ENCODE results near the gene AP4B1. TPM values are rescaled to one million over a fixed set of nuclear protein-coding genes. Genes with fewer than 3 reads are reported as not detected.

Gene AP4B1
- polyA plus RNA-seq, 2 of the 4 experiments (the other 2 are of a cell fraction) = 9.2 to 11.9 TPM

DNA sequence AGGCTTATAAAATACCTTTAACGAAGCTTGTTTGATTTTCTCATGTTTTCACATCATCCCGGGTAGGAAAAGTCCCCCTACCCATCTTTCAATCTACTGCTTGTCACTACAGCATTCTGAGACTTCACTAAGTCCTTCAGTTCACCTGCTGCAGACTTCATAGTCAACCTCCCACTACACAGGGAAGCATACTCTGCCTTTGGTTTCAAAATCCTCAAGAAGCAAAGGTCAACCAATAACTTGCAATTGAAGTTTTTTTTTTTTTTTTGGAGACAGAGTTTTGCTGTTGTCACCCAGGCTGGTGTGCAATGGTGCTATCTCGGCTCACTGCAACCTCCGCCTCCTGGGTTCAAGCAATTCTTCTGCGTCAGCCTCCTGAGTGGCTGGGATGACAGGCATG, 28.4 kb downstream of the AP4B1 start:
- 73% methylated on average over 5 of the region's 5 CpGs for WGBS (ENCODE audit: missing lambda C conversion rate)
- no peak for DNase-seq (ENCODE audit: low read depth in 1 of 2, low spot score in 1 of 2)
- no peak for TF ChIP-seq SREBF2 (IDR thresholded peaks at IDR 0.05)
- TF ChIP-seq, protein P1, sequence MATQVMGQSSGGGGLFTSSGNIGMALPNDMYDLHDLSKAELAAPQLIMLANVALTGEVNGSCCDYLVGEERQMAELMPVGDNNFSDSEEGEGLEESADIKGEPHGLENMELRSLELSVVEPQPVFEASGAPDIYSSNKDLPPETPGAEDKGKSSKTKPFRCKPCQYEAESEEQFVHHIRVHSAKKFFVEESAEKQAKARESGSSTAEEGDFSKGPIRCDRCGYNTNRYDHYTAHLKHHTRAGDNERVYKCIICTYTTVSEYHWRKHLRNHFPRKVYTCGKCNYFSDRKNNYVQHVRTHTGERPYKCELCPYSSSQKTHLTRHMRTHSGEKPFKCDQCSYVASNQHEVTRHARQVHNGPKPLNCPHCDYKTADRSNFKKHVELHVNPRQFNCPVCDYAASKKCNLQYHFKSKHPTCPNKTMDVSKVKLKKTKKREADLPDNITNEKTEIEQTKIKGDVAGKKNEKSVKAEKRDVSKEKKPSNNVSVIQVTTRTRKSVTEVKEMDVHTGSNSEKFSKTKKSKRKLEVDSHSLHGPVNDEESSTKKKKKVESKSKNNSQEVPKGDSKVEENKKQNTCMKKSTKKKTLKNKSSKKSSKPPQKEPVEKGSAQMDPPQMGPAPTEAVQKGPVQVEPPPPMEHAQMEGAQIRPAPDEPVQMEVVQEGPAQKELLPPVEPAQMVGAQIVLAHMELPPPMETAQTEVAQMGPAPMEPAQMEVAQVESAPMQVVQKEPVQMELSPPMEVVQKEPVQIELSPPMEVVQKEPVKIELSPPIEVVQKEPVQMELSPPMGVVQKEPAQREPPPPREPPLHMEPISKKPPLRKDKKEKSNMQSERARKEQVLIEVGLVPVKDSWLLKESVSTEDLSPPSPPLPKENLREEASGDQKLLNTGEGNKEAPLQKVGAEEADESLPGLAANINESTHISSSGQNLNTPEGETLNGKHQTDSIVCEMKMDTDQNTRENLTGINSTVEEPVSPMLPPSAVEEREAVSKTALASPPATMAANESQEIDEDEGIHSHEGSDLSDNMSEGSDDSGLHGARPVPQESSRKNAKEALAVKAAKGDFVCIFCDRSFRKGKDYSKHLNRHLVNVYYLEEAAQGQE (IDR thresholded peaks at IDR 0.05) = no peak
- TF ChIP-seq HEYL (CRISPR knock-in tag; IDR thresholded peaks at IDR 0.05) = no peak
- no peak for TF ChIP-seq CBX8 (IDR thresholded peaks at IDR 0.05)
- TF ChIP-seq, protein P2, sequence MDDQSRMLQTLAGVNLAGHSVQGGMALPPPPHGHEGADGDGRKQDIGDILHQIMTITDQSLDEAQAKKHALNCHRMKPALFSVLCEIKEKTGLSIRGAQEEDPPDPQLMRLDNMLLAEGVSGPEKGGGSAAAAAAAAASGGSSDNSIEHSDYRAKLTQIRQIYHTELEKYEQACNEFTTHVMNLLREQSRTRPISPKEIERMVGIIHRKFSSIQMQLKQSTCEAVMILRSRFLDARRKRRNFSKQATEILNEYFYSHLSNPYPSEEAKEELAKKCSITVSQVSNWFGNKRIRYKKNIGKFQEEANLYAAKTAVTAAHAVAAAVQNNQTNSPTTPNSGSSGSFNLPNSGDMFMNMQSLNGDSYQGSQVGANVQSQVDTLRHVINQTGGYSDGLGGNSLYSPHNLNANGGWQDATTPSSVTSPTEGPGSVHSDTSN (IDR thresholded peaks at IDR 0.05) = no peak
- TF ChIP-seq, protein P3, sequence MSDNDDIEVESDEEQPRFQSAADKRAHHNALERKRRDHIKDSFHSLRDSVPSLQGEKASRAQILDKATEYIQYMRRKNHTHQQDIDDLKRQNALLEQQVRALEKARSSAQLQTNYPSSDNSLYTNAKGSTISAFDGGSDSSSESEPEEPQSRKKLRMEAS (IDR thresholded peaks at IDR 0.05) = no peak
- TF ChIP-seq POLR2A (IDR thresholded peaks at IDR 0.05; ENCODE audit: low read length) = no peak
- TF ChIP-seq, protein P4, sequence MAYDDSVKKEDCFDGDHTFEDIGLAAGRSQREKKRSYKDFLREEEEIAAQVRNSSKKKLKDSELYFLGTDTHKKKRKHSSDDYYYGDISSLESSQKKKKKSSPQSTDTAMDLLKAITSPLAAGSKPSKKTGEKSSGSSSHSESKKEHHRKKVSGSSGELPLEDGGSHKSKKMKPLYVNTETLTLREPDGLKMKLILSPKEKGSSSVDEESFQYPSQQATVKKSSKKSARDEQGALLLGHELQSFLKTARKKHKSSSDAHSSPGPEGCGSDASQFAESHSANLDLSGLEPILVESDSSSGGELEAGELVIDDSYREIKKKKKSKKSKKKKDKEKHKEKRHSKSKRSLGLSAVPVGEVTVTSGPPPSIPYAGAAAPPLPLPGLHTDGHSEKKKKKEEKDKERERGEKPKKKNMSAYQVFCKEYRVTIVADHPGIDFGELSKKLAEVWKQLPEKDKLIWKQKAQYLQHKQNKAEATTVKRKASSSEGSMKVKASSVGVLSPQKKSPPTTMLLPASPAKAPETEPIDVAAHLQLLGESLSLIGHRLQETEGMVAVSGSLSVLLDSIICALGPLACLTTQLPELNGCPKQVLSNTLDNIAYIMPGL (CRISPR knock-in tag; IDR thresholded peaks at IDR 0.05; ENCODE audit: borderline replicate concordance) = no peak
- no peak for TF ChIP-seq ZSCAN20 (CRISPR knock-in tag; IDR thresholded peaks at IDR 0.05)
- no peak for TF ChIP-seq JUN (IDR thresholded peaks at IDR 0.05)
- TF ChIP-seq JUNB (IDR thresholded peaks at IDR 0.05) = no peak
- TF ChIP-seq CHD2 (IDR thresholded peaks at IDR 0.05; ENCODE audit: low read length, partially characterized antibody) = no peak
- TF ChIP-seq, protein P5, sequence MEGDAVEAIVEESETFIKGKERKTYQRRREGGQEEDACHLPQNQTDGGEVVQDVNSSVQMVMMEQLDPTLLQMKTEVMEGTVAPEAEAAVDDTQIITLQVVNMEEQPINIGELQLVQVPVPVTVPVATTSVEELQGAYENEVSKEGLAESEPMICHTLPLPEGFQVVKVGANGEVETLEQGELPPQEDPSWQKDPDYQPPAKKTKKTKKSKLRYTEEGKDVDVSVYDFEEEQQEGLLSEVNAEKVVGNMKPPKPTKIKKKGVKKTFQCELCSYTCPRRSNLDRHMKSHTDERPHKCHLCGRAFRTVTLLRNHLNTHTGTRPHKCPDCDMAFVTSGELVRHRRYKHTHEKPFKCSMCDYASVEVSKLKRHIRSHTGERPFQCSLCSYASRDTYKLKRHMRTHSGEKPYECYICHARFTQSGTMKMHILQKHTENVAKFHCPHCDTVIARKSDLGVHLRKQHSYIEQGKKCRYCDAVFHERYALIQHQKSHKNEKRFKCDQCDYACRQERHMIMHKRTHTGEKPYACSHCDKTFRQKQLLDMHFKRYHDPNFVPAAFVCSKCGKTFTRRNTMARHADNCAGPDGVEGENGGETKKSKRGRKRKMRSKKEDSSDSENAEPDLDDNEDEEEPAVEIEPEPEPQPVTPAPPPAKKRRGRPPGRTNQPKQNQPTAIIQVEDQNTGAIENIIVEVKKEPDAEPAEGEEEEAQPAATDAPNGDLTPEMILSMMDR (IDR thresholded peaks at IDR 0.05) = no peak
- TF ChIP-seq KDM5A (IDR thresholded peaks at IDR 0.05) = no peak
- no peak for TF ChIP-seq PHF8 (IDR thresholded peaks at IDR 0.05; ENCODE audit: borderline replicate concordance, low read depth)
- no peak for TF ChIP-seq RNF2 (IDR thresholded peaks at IDR 0.05; ENCODE audit: borderline replicate concordance, low read depth)
- no peak for TF ChIP-seq MAZ (IDR thresholded peaks at IDR 0.05; ENCODE audit: borderline replicate concordance, low read depth, low read length)
- TF ChIP-seq, protein P6, sequence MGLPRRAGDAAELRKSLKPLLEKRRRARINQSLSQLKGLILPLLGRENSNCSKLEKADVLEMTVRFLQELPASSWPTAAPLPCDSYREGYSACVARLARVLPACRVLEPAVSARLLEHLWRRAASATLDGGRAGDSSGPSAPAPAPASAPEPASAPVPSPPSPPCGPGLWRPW (IDR thresholded peaks at IDR 0.05) = no peak
- TF ChIP-seq, protein P7, sequence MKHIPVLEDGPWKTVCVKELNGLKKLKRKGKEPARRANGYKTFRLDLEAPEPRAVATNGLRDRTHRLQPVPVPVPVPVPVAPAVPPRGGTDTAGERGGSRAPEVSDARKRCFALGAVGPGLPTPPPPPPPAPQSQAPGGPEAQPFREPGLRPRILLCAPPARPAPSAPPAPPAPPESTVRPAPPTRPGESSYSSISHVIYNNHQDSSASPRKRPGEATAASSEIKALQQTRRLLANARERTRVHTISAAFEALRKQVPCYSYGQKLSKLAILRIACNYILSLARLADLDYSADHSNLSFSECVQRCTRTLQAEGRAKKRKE (CRISPR knock-in tag; IDR thresholded peaks at IDR 0.05; ENCODE audit: low read depth) = no peak
- no peak for TF ChIP-seq HOXB5 (CRISPR knock-in tag; IDR thresholded peaks at IDR 0.05)
- Histone ChIP-seq H3K27ac (no peak overlapping the region), H3K9me3 (no peaks in the 10 kb centered on the region), H3K4me1 (no peaks in the 10 kb centered on the region), H3K4me2 (no peak overlapping the region), H3K4me3 (no peak overlapping the region)
- ATAC-seq = no peak
- ChIA-PET POLR2A (no interaction called here), CTCF (interaction anchor here (0.6 kb wide), 1 partner anchor 158 kb away, joined by 4 read pairs; no protein-coding TSS in a partner anchor)
- no peak for FAIRE-seq

Measured in A549 (cell line).